ENCODE data around the gene CLDN4.
"Not testable (repeated sequence)": the region's sequence is repeated elsewhere in the genome, so short reads cannot be mapped to it uniquely, and the experiment has no call there.

Gene CLDN4, protein sequence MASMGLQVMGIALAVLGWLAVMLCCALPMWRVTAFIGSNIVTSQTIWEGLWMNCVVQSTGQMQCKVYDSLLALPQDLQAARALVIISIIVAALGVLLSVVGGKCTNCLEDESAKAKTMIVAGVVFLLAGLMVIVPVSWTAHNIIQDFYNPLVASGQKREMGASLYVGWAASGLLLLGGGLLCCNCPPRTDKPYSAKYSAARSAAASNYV

DNA sequence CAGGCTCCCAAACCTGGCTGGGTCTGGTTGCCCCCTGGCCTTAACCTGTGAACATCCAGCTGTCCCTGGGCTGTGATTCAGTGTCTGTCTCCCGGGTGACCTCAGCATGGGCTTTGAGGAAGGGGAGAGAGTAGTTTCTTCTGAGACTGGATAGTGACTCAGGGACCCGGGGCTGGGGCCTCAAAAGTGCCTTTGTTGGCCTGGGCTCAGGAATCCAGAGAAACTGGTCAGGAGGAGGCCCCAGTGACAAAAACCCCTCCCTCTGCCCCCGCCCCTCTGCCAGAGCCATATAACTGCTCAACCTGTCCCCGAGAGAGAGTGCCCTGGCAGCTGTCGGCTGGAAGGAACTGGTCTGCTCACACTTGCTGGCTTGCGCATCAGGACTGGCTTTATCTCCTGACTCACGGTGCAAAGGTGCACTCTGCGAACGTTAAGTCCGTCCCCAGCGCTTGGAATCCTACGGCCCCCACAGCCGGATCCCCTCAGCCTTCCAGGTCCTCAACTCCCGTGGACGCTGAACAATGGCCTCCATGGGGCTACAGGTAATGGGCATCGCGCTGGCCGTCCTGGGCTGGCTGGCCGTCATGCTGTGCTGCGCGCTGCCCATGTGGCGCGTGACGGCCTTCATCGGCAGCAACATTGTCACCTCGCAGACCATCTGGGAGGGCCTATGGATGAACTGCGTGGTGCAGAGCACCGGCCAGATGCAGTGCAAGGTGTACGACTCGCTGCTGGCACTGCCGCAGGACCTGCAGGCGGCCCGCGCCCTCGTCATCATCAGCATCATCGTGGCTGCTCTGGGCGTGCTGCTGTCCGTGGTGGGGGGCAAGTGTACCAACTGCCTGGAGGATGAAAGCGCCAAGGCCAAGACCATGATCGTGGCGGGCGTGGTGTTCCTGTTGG, at the start of gene CLDN4:
CLDN4 (plus strand) TSS at position 316 of the 903 bp plus-strand sequence; CDS start at position 522, 206 bp downstream.
- DNase-seq (ENCODE audit: low spot score): no peak
- Histone ChIP-seq H3K27ac (peak within 1 kb of the TSS in 1 of 2 donors; percentile 28), H3K4me3 (no peak within 1 kb of the TSS)
- TF ChIP-seq, protein P1, sequence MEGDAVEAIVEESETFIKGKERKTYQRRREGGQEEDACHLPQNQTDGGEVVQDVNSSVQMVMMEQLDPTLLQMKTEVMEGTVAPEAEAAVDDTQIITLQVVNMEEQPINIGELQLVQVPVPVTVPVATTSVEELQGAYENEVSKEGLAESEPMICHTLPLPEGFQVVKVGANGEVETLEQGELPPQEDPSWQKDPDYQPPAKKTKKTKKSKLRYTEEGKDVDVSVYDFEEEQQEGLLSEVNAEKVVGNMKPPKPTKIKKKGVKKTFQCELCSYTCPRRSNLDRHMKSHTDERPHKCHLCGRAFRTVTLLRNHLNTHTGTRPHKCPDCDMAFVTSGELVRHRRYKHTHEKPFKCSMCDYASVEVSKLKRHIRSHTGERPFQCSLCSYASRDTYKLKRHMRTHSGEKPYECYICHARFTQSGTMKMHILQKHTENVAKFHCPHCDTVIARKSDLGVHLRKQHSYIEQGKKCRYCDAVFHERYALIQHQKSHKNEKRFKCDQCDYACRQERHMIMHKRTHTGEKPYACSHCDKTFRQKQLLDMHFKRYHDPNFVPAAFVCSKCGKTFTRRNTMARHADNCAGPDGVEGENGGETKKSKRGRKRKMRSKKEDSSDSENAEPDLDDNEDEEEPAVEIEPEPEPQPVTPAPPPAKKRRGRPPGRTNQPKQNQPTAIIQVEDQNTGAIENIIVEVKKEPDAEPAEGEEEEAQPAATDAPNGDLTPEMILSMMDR (IDR thresholded peaks at IDR 0.05): no peak

DNA sequence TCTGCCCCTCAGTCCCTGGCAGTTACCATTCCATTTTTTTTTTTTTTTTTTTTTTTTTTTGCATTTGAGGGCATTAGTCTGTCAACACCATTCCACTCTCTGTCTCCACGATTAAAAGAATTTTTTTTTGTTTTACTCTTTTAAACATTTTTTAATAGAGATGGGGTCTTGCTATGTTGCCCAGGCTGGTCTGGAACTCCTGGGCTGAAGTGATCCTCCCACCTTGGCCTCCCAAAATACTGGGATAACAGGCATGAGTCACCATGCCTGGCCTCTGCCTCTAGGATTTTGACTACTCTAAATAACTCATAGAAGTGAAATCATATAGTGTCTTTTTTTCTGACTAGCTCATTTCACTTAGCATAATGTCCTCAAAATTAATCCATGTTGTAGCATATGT, 44.2 kb upstream of the CLDN4 start:
- TF ChIP-seq, protein P1 (IDR thresholded peaks at IDR 0.05): no peak
- no peak overlapping the region for H3K27ac ChIP-seq
- H3K4me3 ChIP-seq: no peak overlapping the region
- no peak for DNase-seq (ENCODE audit: low spot score)

DNA sequence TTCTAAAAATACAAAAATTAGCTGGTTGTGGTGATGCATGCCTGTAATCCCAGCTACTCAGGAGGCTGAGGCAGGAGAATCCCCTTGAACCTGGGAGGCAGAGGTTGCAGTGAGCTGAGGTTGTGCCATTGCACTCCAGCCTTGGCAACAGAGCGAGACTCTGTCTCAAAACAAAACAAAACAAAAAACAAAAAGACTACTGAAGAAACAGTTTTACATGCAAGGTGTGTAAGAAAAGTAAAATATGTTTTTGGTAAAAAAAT, 43.1 kb upstream of the CLDN4 start:
- H3K27ac ChIP-seq; DNase-seq (ENCODE audit: low spot score); H3K4me3 ChIP-seq: not testable (repeated sequence)

DNA sequence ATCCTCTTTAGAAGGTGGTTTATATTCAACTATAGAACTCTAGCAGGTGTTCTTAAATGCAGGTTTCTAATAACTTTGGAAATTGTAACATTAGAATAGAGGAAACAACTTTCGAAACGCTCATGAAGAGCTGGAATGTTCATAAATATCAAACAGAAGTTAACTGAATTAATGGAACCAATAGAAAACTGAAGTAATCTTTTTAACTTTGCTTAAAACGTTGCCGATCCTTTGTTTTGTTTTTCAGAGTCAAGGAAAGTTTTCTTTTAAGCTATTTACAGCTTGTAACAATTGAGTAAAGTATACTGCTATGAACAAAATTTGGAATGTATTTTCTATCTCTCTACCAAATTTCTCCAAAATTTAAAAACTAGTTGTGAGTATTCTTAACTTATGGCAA, 41.7 kb upstream of the CLDN4 start:
- Histone ChIP-seq H3K27ac (no peak overlapping the region), H3K4me3 (no peak overlapping the region)
- DNase-seq (ENCODE audit: low spot score): no peak
- TF ChIP-seq, protein P1 (IDR thresholded peaks at IDR 0.05): no peak

DNA sequence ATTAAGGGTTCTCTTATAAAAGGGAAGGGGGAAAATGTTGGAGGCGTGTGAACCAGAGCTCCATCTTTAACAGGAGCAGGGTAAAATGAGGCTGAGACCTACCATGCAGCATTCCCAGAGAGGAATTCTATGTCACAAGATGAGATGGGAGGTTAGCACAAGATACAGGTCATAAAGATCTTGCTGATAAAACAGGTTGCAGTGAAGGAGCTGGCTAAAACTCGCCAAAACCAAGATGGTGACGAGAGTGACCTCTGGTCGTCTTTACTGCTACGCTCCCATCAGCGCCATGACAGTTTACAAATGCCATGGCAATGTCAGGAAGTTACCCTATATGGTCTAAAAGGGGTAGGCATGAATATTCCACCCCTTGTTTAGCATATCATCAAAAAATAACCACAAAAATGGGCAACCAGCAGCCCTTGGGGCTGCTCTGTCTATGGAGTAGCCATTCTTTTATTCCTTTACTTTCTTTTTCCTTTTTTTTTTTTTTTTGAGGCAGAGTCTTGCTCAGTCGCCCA, 39.6 kb upstream of the CLDN4 start:
- DNase-seq (ENCODE audit: low spot score); H3K27ac ChIP-seq; H3K4me3 ChIP-seq: not testable (repeated sequence)

DNA sequence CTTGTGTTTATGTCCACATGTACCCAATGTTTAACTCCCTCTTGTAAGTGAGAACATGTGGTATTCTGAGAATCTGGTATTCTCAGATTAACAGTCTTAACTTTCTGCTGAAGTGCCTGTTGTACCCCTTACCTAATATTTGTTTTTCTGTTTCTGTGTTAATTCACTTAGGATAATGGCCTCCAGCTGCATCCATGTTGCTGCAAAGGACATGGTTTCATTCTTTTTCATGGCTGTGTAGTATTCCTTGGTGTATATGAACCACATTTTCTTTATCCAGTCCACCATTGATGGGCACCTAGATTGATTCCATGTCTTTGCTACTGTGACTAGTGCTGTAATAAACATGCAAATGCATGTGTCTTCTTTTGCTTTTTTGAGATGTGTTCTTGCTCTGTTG, 35.6 kb upstream of the CLDN4 start:
- DNase-seq (ENCODE audit: low spot score); H3K27ac ChIP-seq; H3K4me3 ChIP-seq: not testable (repeated sequence)

DNA sequence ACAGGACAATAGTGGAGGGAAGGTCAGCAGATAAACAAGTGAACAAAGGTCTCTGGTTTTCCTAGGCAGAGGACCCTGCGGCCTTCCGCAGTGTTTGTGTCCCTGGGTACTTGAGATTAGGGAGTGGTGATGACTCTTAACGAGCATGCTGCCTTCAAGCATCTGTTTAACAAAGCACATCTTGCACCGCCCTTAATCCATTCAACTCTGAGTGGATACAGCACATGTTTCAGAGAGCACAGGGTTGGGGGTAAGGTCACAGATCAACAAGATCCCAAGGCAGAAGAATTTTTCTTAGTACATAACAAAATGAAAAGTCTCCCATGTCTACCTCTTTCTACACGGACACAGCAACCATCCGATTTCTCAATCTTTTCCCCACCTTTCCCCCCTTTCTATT, 34.1 kb upstream of the CLDN4 start:
- not testable (repeated sequence) for H3K4me3 ChIP-seq; DNase-seq (ENCODE audit: low spot score); H3K27ac ChIP-seq

DNA sequence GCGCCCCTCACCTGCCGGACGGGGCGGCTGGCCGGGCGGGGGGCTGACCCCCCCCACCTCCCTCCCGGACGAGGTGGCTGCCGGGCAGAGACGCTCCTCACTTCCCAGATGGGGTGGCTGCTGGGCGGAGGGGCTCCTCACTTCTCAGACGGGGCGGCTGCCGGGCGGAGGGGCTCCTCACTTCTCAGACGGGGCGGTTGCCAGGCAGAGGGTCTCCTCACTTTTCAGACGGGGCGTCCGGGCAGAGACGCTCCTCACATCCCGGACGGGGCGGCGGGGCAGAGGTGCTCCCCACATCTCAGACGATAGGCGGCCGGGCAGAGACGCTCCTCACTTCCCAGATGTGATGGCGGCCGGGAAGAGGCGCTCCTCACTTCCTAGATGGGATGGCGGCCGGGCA, 33.6 kb upstream of the CLDN4 start:
- H3K27ac ChIP-seq; DNase-seq (ENCODE audit: low spot score); H3K4me3 ChIP-seq: not testable (repeated sequence)

DNA sequence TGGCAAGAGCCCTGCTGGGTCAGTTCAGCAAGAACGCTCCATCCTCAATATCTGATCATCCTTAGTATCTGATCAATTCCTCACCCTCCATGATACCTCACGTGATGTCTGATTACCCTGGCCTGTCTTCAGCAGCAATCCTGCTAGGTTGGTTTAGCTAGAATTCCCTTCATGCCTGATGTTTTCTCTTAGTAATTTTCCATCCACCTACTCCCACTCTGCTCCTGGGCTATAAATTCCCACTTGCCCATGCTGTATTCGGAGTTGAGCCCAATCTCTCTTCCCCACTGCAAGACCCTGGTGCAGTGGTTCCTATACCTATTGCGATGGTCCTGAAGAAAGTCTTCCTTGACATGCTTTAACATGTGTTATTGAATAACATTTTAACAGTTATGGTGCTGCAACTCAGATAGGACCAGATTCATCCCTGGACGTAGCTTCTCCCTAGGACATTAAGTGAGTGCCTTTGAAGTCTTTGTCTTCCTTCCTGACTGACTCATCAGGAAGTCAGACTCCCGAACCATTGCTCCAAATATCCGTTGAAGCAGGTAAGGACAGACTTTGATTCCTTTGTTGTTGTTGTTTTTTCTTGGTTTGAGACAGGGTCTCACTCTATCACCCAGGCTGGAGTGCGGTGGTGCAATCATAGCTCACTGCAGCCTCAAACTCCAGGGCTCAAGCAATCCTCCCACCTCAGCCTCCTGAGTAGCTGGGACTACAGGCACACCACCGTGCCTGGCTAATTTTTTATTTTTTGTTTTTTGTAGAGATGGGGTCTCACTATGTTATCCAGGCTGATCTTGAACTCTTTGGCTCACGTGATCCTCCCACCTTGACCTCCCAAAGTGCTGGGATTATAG, 31.3 kb upstream of the CLDN4 start:
- Histone ChIP-seq H3K4me3 (no peak overlapping the region), H3K27ac (no peak overlapping the region)
- TF ChIP-seq, protein P1 (IDR thresholded peaks at IDR 0.05): no peak
- no peak for DNase-seq (ENCODE audit: low spot score)

All from coronary artery (tissue), 2 donors.